Chondrocyte (in vitro differentiated cells): ENCODE measurements around the gene ZFC3H1. TPM values are rescaled to one million over a fixed set of nuclear protein-coding genes. Genes with fewer than 3 reads are reported as not detected.
"Not testable (repeated sequence)": the region's sequence is repeated elsewhere in the genome, so short reads cannot be mapped to it uniquely, and the experiment has no call there.

Source experiments
- DNase-seq: peaks from one replicate; pipeline ENCODE4 v3.0.0; 2021; ENCODE audit warnings: mixed read lengths, low spot score
- H3K27ac Mint-ChIP-seq: one replicate; pipeline ENCODE4 v1.8.0; 2021; ENCODE audit warnings: mild to moderate bottlenecking, moderate library complexity, mixed read lengths; ENCODE audit not compliant: unreplicated experiment
- H3K27me3 Mint-ChIP-seq: 2 replicates; pipeline ENCODE4 v1.8.0; 2021; ENCODE audit warnings: low read depth, mixed read lengths
- H3K36me3 Mint-ChIP-seq: 2 replicates; pipeline ENCODE4 v1.8.0; 2021; ENCODE audit warnings: low read depth, mixed read lengths
- H3K4me1 Mint-ChIP-seq: 2 replicates; pipeline ENCODE4 v1.8.0; 2021; ENCODE audit warnings: low read depth, mild to moderate bottlenecking, mixed read lengths
- H3K4me3 Mint-ChIP-seq: one replicate; pipeline ENCODE4 v1.8.0; 2021; ENCODE audit warnings: mild to moderate bottlenecking, moderate library complexity, mixed read lengths; ENCODE audit not compliant: unreplicated experiment
- H3K9me3 Mint-ChIP-seq: 2 replicates; pipeline ENCODE4 v1.8.0; 2021; ENCODE audit warnings: low read depth, mixed read lengths
- total RNA-seq: library from RNA; stranded (reverse); gene quantifications from 3 replicates; pipeline ENCODE4 v1.2.1, GENCODE V29; 2021
- TF ChIP-seq, protein P1 (sequence below): fragments of 200-600 bp; sonication (generic); IDR thresholded peaks from 2 replicates; pipeline ENCODE4 v1.5.0; 2021; ENCODE audit warnings: antibody characterized with exemption, mild to moderate bottlenecking, moderate library complexity

ZFC3H1 gene
- total RNA-seq, 1 donor from 2014 or later = 39.6 TPM

DNA sequence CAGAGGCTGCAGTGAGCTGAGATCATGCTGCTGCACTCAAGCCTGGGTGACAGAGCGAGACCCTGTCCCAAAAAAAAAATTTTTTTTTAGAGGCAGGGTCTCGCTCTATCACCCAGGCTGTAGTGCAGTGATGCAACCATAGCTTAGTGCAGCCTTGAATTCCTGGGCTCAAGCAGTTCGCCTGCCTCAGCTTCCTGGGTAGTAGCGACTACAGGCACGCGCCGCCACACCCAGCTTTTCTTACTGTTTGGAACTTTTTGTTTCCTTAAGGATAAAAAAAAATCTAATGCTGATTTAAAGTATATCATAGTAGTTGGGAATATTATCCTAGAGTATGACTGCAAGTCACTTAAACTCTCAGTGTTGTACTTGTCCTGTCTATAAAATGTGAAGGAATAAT is 29.5 kb upstream of the ZFC3H1 start:
- Mint-ChIP-seq H3K4me1 (peaks cover 12% of the 10 kb centered on the region), H3K27me3 (no peaks in the 10 kb centered on the region), H3K4me3 (no peak overlapping the region), H3K36me3 (peaks cover 10% of the 10 kb centered on the region), H3K9me3 (no peaks in the 10 kb centered on the region), H3K27ac (no peak overlapping the region)
- DNase-seq = no peak
- TF ChIP-seq, protein P1, sequence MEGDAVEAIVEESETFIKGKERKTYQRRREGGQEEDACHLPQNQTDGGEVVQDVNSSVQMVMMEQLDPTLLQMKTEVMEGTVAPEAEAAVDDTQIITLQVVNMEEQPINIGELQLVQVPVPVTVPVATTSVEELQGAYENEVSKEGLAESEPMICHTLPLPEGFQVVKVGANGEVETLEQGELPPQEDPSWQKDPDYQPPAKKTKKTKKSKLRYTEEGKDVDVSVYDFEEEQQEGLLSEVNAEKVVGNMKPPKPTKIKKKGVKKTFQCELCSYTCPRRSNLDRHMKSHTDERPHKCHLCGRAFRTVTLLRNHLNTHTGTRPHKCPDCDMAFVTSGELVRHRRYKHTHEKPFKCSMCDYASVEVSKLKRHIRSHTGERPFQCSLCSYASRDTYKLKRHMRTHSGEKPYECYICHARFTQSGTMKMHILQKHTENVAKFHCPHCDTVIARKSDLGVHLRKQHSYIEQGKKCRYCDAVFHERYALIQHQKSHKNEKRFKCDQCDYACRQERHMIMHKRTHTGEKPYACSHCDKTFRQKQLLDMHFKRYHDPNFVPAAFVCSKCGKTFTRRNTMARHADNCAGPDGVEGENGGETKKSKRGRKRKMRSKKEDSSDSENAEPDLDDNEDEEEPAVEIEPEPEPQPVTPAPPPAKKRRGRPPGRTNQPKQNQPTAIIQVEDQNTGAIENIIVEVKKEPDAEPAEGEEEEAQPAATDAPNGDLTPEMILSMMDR = no peak

DNA sequence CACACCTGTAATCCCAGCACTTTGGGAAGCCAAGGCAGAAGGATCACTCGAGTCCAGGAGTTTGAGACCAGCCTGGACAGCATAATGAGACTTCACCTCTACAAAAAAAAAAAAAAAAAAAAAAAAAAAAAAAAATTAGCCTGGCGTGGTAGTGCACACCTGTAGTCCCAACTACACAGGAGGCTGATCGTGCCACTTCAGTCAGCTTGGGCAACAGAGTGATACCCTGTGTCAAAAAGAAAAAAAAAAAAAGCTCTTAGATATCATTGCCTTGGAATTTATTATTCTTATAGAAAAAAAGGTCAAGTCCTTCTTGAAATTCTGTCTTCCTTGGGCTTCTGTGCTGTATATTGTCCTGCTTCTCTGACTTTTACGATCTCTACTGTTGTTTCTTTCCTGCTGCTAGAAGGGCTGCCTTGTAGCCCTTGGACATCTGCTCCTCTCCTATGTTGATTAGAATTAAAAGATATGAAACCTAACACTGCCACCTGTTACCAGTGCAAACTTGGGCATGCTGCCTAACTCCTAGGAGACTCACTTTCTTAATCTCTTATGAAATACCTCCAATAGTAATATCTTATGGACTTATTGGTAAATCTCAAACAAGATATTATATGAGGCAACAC is 28.0 kb upstream of the ZFC3H1 start:
- Mint-ChIP-seq H3K27ac (no peak overlapping the region), H3K27me3 (no peaks in the 10 kb centered on the region), H3K4me3 (no peak overlapping the region), H3K9me3 (no peaks in the 10 kb centered on the region), H3K4me1 (peaks cover 23% of the 10 kb centered on the region), H3K36me3 (peaks cover 5% of the 10 kb centered on the region)
- no peak for DNase-seq
- TF ChIP-seq, protein P1 = no peak

DNA sequence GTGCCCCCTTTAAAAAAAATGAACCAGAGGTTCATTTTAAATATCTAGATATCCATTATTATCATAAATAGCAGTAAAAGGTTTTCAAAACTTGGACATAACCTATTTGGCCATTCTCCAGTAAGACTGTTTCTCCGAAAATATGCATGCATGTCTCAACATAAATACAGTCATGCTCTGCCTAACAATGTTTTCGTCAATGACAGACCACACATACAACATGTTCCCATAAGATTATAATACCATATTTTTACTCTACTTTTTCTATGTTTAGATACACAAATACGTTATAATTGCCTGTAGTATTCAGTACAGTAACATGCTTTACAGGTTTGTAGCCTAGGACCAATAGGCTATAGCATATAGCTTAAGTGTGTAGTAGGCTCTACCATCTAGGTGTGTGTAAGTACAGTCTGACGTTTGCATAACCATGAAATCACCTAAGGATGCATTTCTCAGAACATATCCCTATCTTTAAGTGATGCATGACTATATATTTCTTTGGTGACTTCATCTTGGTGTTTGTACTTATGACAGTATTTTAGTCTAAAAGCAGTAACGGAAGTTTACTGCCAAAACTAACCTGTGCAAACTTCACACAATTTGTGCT is 25.4 kb upstream of the ZFC3H1 start:
- Mint-ChIP-seq H3K36me3 (peaks cover 2% of the 10 kb centered on the region), H3K27ac (no peak overlapping the region), H3K4me3 (no peak overlapping the region), H3K4me1 (peaks cover 26% of the 10 kb centered on the region), H3K27me3 (no peaks in the 10 kb centered on the region), H3K9me3 (no peaks in the 10 kb centered on the region)
- DNase-seq = no peak
- TF ChIP-seq, protein P1 = no peak

DNA sequence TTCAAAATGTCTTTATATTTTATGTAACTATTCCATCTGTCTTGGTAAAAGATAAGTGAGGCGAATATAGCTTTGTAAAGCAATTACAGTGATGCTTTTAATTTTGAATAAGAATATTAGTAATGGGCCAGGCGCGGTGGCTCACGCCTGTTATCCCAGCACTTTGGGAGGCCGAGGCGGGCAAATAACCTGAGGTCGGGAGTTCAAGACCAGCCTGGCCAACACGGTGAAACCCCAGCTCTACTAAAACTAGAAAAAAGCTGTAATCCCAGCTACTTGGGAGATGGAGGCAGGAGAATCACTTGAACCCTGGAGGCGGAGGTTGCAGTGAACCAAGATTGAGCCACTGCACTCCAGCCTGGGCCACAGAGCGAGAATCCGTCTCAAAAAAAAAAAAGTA is 23.5 kb upstream of the ZFC3H1 start:
- H3K27ac Mint-ChIP-seq, DNase-seq, H3K9me3 Mint-ChIP-seq, H3K27me3 Mint-ChIP-seq, H3K36me3 Mint-ChIP-seq: not testable (repeated sequence)
- Mint-ChIP-seq H3K4me3 (peak overlapping the region; percentile 78), H3K4me1 (peaks cover 26% of the 10 kb centered on the region)

DNA sequence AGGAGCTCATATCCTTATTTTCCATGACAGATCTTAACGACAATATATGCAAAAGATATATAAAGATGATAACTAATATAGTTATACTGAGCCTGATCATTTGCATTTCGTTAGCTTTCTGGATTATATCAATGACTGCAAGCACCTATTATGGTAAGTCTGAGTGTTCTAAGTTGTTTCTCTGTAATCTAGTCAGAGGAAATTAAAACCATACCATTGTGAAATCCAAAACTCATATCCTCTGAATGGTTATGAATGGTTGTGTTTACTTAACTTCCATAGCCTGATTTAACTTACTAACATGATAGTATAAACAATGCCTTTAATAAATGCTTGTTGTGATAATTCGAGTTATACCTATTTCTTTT is 23.0 kb upstream of the ZFC3H1 start:
- H3K27me3 Mint-ChIP-seq = no peaks in the 10 kb centered on the region
- TF ChIP-seq, protein P1 = no peak
- H3K27ac Mint-ChIP-seq = peak overlapping the region; percentile 85
- H3K4me3 Mint-ChIP-seq = peak overlapping the region; percentile 78
- H3K9me3 Mint-ChIP-seq = no peaks in the 10 kb centered on the region
- no peaks in the 10 kb centered on the region for H3K36me3 Mint-ChIP-seq
- peaks cover 26% of the 10 kb centered on the region for H3K4me1 Mint-ChIP-seq
- no peak for DNase-seq
